Activated gamma-delta T cell treated with anti-CD3 and anti-CD28 coated beads, Interleukin-2, amount 50 U/mL, for 16 hours (primary cell): ENCODE data around the gene C4A.
"Not testable (repeated sequence)": the region's sequence is repeated elsewhere in the genome, so short reads cannot be mapped to it uniquely, and the experiment has no call there.

Experiments used
- DNase-seq: peaks from one replicate; pipeline ENCODE4 v3.0.0-alpha.2; 2020; ENCODE audit warnings: low read depth

C4A gene

GRCh38 chr6:31961616-31962015 is 20.2 kb upstream of the C4A start:
- DNase-seq = no peak

- DNase-seq = no peak
These were observed 17.9 kb upstream of the C4A start for GRCh38 chr6:31963921-31964320.

- no peak for DNase-seq
These were observed 16.2 kb upstream of the C4A start for GRCh38 chr6:31965700-31966099.

GRCh38 chr6:31966506-31966905 is 15.4 kb upstream of the C4A start:
- DNase-seq = no peak

- DNase-seq = no peak
These were observed 14.6 kb upstream of the C4A start for GRCh38 chr6:31966997-31967925.

DNA sequence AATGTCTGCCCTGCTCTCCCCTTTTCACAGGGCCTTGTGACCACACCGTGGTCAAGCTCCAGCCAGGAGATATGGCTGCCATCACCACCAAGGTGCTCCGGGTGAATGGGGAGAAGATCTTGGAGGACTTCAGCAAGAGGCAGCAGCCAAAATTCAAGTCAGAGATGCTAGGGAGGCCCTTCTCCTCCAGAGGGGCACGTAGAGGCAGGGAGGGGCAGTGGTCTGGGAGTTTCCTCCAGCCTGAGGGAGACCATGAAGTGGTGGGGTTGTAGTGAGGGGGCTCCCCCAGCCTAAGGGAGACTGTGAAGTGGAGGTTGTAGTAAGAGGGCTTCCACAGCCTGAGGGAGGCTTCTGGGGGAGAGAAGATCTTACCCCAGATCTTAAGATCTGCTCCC is 13.9 kb upstream of the C4A start:
- DNase-seq = no peak

- DNase-seq = no peak
These were observed 13.5 kb upstream of the C4A start for GRCh38 chr6:31968326-31968725.

- no peak for DNase-seq
These were observed 12.8 kb upstream of the C4A start for GRCh38 chr6:31968791-31969711.

GRCh38 chr6:31969712-31970603 is 11.9 kb upstream of the C4A start:
- no peak for DNase-seq

DNA sequence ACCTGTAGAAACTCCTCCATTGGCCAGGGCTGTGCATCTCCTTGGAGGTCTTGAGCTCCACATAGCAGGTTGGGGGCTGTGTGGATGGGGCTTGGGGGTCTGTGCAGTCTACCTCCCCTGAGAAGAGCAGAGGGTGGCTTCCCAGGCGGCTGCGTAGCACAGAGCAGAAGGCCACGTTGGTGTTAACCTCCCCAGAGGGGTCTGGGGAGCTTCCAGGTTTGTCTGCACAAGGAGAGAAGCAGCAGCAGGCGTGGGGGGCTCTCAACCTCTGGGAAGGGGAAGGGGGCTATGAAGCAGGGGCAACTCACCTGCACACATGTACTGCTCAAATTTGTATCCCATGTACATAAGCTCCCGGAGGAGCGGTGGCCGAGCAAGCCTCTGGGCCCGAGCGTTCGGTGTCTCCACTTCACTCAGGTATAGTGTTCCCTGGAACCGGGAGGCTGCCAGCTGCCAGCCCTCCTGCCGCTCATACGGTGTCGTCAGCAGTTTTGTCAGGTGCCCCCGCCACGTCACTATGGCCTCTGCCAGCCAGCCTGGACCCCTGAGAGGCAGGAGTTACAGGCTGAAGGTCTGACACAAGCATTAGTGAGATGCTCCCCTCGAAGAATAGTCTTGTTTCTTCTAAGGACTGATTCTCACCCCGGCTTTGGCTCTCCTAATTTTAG is 11.1 kb upstream of the C4A start:
- no peak for DNase-seq

DNA sequence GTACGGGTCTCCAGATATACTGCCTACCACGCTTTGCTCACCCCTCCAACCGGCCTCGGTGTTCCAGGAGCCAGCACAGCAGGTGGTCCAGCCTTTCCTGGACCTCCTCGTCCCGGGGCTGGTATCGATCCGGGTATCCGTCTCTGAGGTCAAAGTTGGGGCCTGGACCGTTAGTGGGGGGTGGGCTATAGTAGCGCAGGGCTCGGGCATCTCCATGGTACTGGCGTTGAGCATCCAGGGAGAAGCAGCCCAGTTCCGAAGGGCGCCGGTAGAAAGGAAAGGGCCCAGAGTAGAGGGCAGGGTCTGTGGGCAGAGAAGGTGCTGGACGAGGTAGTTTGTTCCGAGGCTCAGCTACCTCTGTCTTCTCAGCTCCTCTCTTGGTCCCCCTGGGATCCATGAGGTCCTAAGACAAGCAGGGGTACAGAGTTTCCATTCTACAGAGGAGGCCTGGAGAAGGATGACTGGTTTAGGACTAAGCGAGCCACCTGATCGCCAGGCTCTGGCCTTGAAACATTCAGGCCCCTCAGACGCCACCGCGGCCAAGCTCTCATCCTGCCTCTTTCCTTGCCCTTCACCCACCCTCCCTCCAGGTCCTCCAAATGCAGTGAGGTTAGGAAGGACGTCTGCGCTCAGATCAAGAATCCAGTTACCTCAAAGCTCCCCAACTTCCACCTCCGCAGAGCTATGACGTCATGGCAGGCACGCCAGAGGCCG is 10.4 kb upstream of the C4A start:
- DNase-seq = no peak

DNA sequence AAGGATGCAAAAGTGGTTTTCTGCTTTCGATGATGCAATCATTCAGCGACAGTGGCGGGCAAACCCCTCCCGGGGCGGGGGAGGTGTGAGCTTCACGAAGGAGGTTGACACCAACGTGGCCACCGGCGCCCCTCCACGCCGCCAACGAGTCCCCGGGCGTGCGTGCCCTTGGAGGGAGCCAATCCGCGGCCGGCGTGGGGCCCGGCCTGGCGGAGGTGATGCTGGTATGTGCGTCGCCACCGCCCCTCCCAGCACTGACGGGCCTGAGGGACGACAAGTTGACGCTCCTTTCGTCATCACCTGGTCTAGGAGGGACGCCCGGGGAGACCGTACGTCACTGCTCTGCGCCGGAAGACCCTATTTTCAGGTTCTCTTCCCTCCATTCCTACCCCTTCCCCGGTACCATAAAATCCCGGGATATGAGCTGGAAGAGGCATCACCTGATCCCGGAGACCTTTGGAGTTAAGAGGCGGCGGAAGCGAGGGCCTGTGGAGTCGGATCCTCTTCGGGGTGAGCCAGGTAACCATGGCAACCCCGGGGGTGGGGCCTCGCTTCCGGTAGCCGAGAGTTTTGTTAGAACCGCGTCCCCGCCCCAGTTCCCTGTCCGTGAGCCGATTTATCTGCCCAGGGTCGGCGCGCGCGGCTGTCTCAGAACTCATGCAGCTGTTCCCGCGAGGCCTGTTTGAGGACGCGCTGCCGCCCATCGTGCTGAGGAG is 9.7 kb upstream of the C4A start, which contains the start of gene DXO:
Gene DXO (minus strand): TSS at position 146 of the 716 bp plus-strand sequence. CDS start 463 bp downstream, outside the sequence.
- DNase-seq = peak; percentile 96

- no peak for DNase-seq
These were observed 9.0 kb upstream of the C4A start for GRCh38 chr6:31972709-31973350.

DNA sequence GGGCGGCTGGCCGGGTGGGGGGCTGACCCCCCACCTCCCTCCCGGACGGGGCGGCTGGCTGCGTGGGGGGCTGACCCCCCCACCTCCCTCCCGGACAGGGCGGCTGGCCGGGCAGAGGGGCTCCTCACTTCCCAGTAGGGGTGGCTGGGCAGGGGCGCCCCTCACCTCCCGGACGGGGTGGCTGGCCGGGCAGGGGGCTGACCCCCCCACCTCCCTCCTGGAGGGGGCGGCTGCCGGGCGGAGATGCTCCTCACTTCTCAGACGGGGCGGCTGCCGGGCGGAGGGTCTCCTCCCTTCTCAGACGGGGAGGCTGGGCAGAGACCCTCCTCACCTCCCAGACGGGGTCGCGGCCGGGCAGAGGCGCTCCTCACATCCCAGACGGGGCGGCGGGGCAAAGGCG is 5.8 kb upstream of the C4A start:
- not testable (repeated sequence) for DNase-seq

DNA sequence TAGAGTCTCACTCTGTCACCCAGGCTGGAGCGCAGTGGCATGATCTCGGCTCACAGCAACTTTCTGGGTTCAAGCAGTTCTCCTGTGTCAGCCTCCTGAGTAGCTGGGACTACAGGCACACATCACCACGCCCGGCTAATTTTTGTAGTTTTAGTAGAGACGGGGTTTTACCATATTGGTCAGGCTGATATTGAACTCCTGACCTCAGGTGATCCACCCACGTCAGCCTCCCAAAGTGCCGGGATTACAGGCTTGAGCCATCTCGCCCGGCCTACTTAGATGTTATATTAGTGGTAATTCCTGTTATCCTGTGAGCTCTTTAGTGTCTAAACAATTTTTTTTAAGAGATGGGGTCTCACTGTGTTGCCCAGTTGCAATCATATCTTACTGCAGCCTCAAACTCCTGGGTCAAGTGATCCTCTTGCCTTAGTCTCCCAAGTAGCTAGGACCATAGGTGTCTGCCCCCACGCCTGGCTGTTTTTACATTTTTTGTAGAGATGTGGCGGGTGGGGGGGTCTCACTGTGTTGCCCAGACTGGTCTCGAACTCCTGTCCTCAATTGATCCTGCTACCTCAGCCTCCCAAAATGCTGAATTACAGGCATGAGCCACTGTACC is 3.9 kb upstream of the C4A start:
- DNase-seq = no peak

- DNase-seq = no peak
These were observed 3.0 kb upstream of the C4A start for GRCh38 chr6:31978831-31979230.

GRCh38 chr6:31979238-31979898 is 2.5 kb upstream of the C4A start:
- no peak for DNase-seq

DNA sequence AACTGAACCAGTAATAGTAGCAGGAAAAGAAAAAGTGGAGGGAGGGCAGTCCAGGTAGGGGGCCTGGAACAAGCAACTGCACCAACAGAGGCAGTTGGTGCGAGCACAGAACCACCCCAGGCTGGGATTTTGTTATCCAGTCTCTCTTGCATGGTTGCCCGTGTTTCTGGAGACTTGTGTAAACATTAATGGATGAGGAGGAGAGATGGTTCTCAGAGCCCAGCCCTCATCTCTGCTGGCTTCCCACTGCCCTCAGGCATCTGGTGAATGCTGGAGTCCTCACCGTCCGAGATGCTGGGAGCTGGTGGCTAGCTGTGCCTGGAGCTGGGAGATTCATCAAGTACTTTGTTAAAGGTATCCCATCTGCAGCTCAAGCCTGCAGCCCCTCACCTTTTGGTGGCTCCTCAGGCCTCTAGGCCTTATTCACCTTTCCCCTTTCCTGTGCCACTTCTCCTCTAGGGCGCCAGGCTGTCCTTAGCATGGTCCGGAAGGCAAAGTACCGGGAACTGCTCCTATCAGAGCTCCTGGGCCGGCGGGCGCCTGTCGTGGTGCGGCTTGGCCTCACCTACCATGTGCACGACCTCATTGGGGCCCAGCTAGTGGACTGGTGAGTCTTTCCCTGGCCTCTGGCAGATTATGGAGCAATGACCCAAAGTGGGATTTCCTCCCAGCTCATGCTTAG is 1.5 kb upstream of the C4A start:
- not testable (repeated sequence) for DNase-seq
